Endodermal cell (in vitro differentiated cells): ENCODE measurements around the gene UGT1A3. TPM values are rescaled to one million over a fixed set of nuclear protein-coding genes. Genes with fewer than 3 reads are reported as not detected.

ENCODE experiments used
- DNase-seq: peaks from one replicate; pipeline ENCODE4 v3.0.0-alpha.2; 2017
- H3K27ac ChIP-seq: 2 replicates; pipeline ENCODE4 v1.5.1; 2013; ENCODE audit warnings: mild to moderate bottlenecking, low read depth, low read length, moderate library complexity
- H3K27me3 ChIP-seq: 2 replicates; pipeline ENCODE4 v1.6.1; 2013; ENCODE audit warnings: mild to moderate bottlenecking, low read length, moderate library complexity; ENCODE audit not compliant: insufficient read depth, control insufficient read depth, poor library complexity, severe bottlenecking
- H3K36me3 ChIP-seq: 2 replicates; pipeline ENCODE4 v1.7.0; 2013; ENCODE audit warnings: mild to moderate bottlenecking, low read length, moderate library complexity; ENCODE audit not compliant: control insufficient read depth, insufficient read depth
- H3K4me1 ChIP-seq: one replicate; pipeline ENCODE4 v1.7.0; 2013; ENCODE audit warnings: low read length; ENCODE audit not compliant: control insufficient read depth, insufficient read depth
- H3K4me3 ChIP-seq: 2 replicates; pipeline ENCODE4 v1.5.1; 2013; ENCODE audit warnings: mild to moderate bottlenecking, low read length, moderate library complexity
- H3K9ac ChIP-seq: 2 replicates; pipeline ENCODE4 v1.6.1; 2013; ENCODE audit warnings: mild to moderate bottlenecking, low read length, moderate library complexity; ENCODE audit not compliant: poor library complexity, severe bottlenecking; ENCODE audit errors: extremely low read depth
- H3K9me3 ChIP-seq: 2 replicates; pipeline ENCODE4 v1.6.1; 2013; ENCODE audit warnings: mild to moderate bottlenecking, low read length, moderate library complexity; ENCODE audit not compliant: control insufficient read depth
- H3K27ac Mint-ChIP-seq: 2 replicates; pipeline ENCODE4 v1.8.0; 2020; ENCODE audit warnings: mixed read lengths
- H3K27me3 Mint-ChIP-seq: 2 replicates; pipeline ENCODE4 v1.8.0; 2021; ENCODE audit warnings: mild to moderate bottlenecking, mixed read lengths; ENCODE audit not compliant: insufficient read depth
- H3K36me3 Mint-ChIP-seq: 2 replicates; pipeline ENCODE4 v1.8.0; 2020; ENCODE audit warnings: low read depth, mixed read lengths
- H3K4me1 Mint-ChIP-seq: 2 replicates; pipeline ENCODE4 v1.8.0; 2020; ENCODE audit warnings: mixed read lengths
- H3K4me3 Mint-ChIP-seq: 2 replicates; pipeline ENCODE4 v1.8.0; 2020; ENCODE audit warnings: mild to moderate bottlenecking, moderate library complexity, mixed read lengths
- H3K9me3 Mint-ChIP-seq: 2 replicates; pipeline ENCODE4 v1.8.0; 2020; ENCODE audit warnings: mild to moderate bottlenecking, mixed read lengths
- WGBS, 2 experiments: methylation state at CpG; one replicate each; pipeline versions ENCODE4 v1.1.5 to v1.1.7; 2013; ENCODE audit warnings: missing lambda C conversion rate in 2 of 2, mixed read lengths in 1 of 2; ENCODE audit not compliant: insufficient coverage in 1 of 2, insufficient read length in 1 of 2; 5-methylcytosine and 5-hydroxymethylcytosine counted together
- long read RNA-seq, 4 experiments: library from polyadenylated mRNA in 2 of 4; library from RNA in 1 of 4; library from capped mRNA in 1 of 4; stranded (forward) in 3 of 4; unstranded in 1 of 4; transcript quantifications; one replicate each; pipeline ENCODE4 v2.0.0, GENCODE V29; 2020 to 2021; ENCODE audit warnings: inconsistent platforms in 1 of 4
- polyA plus RNA-seq, 2 experiments: library from polyadenylated mRNA; stranded (reverse); fragments of 50-300 nt; gene quantifications; one replicate each; pipeline ENCODE4 v1.2.3, GENCODE V29; 2013
- total RNA-seq, 2 donors: library from RNA; stranded (reverse); fragmentation: NEBNext Ultra II Directional in 1 of 2; extraction: Animal tissue kit (Norgen Biotek cat#: 25700) in 1 of 2; gene quantifications; 2 replicates in 1 of 2; 3 replicates in 1 of 2; pipeline ENCODE4 v1.2.1, GENCODE V29; 2021
- TF ChIP-seq, protein P1 (sequence below): fragments of 200-600 bp; sonication (generic); conservative IDR thresholded peaks from 2 replicates; pipeline ENCODE4 v1.5.0; 2021; ENCODE audit warnings: antibody characterized with exemption, mild to moderate bottlenecking

The UGT1A3 gene
- not detected for total RNA-seq
- polyA plus RNA-seq (2013, experiment 1 of 2): not detected
- not detected for polyA plus RNA-seq (2013, experiment 2 of 2)
- long read RNA-seq, experiment 1: 0 reads
- long read RNA-seq, experiment 2: 0 reads
- long read RNA-seq, experiment 3: 0 reads
- long read RNA-seq, experiment 4: 0 reads

DNA sequence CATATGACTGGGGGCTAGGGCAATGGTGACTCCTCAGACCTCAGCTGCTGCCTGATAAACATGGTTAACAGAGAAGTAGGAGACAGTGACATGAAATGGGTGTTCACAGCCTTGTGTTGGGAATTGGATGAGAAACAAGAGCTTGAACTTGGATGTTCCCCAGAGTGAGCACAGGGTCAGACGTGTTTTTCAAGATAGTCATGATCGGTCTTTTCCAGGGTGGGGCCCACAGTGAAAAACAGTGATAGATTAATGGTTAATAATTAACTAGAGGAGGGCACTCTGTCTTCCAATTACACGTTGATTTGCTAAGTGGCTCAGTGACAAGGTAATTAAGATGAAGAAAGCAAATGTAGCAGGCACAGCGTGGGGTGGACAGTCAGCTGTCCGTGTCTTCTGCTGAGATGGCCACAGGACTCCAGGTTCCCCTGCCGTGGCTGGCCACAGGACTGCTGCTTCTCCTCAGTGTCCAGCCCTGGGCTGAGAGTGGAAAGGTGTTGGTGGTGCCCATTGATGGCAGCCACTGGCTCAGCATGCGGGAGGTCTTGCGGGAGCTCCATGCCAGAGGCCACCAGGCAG is at the start of gene UGT1A3:
UGT1A3 (plus strand) TSS at position 320 of the 579 bp plus-strand sequence; CDS start at position 405, 85 bp downstream.
- WGBS, 2 experiments: 88 to 93% methylated on average over 4 to 8 of the region's 8 CpGs
- H3K9ac ChIP-seq: no peak within 1 kb of the TSS
- H3K36me3 ChIP-seq: no peaks in the 10 kb centered on the region
- no peak within 1 kb of the TSS for H3K27ac ChIP-seq
- no peak within 1 kb of the TSS for H3K4me3 Mint-ChIP-seq
- H3K27me3 Mint-ChIP-seq: peaks cover 13% of the 10 kb centered on the region
- H3K27ac Mint-ChIP-seq: no peak within 1 kb of the TSS
- peaks cover 30% of the 10 kb centered on the region for H3K9me3 Mint-ChIP-seq
- TF ChIP-seq, protein P1, sequence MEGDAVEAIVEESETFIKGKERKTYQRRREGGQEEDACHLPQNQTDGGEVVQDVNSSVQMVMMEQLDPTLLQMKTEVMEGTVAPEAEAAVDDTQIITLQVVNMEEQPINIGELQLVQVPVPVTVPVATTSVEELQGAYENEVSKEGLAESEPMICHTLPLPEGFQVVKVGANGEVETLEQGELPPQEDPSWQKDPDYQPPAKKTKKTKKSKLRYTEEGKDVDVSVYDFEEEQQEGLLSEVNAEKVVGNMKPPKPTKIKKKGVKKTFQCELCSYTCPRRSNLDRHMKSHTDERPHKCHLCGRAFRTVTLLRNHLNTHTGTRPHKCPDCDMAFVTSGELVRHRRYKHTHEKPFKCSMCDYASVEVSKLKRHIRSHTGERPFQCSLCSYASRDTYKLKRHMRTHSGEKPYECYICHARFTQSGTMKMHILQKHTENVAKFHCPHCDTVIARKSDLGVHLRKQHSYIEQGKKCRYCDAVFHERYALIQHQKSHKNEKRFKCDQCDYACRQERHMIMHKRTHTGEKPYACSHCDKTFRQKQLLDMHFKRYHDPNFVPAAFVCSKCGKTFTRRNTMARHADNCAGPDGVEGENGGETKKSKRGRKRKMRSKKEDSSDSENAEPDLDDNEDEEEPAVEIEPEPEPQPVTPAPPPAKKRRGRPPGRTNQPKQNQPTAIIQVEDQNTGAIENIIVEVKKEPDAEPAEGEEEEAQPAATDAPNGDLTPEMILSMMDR: no peak
- no peaks in the 10 kb centered on the region for H3K36me3 Mint-ChIP-seq
- no peaks in the 10 kb centered on the region for H3K27me3 ChIP-seq
- DNase-seq: no peak
- no peaks in the 10 kb centered on the region for H3K4me1 ChIP-seq
- H3K4me3 ChIP-seq: no peak within 1 kb of the TSS
- peaks cover 6% of the 10 kb centered on the region for H3K9me3 ChIP-seq
- H3K4me1 Mint-ChIP-seq: peaks cover 2% of the 10 kb centered on the region

DNA sequence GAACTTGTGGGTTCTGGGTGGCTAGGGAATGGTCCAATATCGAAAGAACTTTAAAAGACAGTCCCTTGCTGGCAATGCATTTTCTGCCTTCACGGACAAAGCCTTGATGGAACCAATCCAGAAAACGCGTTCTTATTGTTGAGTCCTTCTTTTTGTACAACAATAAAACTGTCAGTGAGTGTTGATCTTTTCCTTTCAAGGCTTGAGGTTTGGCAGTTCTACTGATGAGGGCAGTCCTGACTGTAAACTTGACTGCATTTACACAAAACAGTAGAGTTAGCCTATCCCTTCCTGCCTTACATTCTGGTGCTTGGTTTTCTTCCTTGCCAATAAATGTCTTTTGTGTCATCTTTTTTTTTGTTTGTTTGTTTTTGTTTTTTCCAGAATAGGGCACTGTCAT is 49.6 kb upstream of the UGT1A3 start:
- WGBS, 2 experiments: 88 to 91% methylated on average over 2 to 4 of the region's 4 CpGs
- H3K36me3 ChIP-seq: no peaks in the 10 kb centered on the region
- H3K27ac ChIP-seq: no peak overlapping the region
- Mint-ChIP-seq H3K27ac (no peak overlapping the region), H3K9me3 (no peaks in the 10 kb centered on the region), H3K4me1 (no peaks in the 10 kb centered on the region), H3K27me3 (peaks cover 7% of the 10 kb centered on the region), H3K4me3 (no peak overlapping the region), H3K36me3 (no peaks in the 10 kb centered on the region)
- H3K9ac ChIP-seq: no peak overlapping the region
- no peak overlapping the region for H3K4me3 ChIP-seq
- TF ChIP-seq, protein P1: no peak
- H3K9me3 ChIP-seq: no peaks in the 10 kb centered on the region
- peaks cover 9% of the 10 kb centered on the region for H3K27me3 ChIP-seq
- H3K4me1 ChIP-seq: no peaks in the 10 kb centered on the region
- DNase-seq: no peak

DNA sequence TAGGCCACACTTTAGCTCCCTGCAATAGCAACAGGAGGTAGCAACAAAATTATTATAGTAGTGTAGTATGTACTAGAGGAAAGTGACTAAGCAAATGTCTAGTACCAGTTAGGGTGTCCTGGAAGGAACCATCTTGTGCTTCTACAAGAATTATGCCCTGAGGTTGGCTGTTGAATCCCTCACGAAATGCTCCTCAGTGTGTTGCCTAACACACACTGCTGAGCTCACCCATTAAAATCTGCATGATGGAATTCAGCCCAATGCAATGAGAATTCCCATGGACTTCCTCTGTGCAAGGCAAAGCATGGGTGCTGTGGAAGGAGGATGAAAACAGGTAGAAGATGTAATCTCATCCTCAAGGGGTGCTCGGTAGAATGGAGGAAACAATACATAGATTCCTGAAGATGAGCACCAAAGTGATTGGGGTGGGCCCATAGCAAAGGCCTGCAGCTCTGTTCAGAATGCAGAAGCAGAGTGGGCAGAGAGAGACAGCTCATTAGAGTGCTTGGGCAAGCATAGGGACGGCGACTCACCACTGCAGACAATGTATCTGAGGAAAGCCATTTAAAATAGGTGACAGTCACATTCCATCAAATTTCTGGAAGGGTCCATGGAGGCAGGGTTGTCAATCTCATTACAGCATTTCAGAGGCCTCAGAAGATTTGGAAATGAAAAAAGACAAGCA is 48.3 kb upstream of the UGT1A3 start:
- Histone ChIP-seq H3K27ac (no peak overlapping the region), H3K27me3 (peaks cover 9% of the 10 kb centered on the region), H3K36me3 (no peaks in the 10 kb centered on the region), H3K4me3 (no peak overlapping the region), H3K9ac (no peak overlapping the region), H3K4me1 (no peaks in the 10 kb centered on the region), H3K9me3 (no peaks in the 10 kb centered on the region)
- no peaks in the 10 kb centered on the region for H3K9me3 Mint-ChIP-seq
- peaks cover 7% of the 10 kb centered on the region for H3K27me3 Mint-ChIP-seq
- H3K36me3 Mint-ChIP-seq: no peaks in the 10 kb centered on the region
- TF ChIP-seq, protein P1: no peak
- H3K4me1 Mint-ChIP-seq: no peaks in the 10 kb centered on the region
- WGBS, 2 experiments: 85 to 88% methylated on average over 3 to 4 of the region's 4 CpGs
- no peak for DNase-seq
- H3K27ac Mint-ChIP-seq: no peak overlapping the region
- H3K4me3 Mint-ChIP-seq: no peak overlapping the region
